Subcutaneous adipose tissue (tissue), 4 donors: Measurements from ENCODE around the gene RADIL. TPM values are rescaled to one million over a fixed set of nuclear protein-coding genes. Genes with fewer than 3 reads are reported as not detected.

Source experiments
- total RNA-seq, 4 donors: library from RNA; depleted of rRNA; stranded (reverse); fragments of >200 nt; gene quantifications; one replicate each; pipeline ENCODE4 v1.1.0, GENCODE V29; 2016
- TF ChIP-seq, protein P1 (sequence below): fragments of 450-650 bp; IDR thresholded peaks from one replicate; pipeline ENCODE4 v1.5.1; 2016; ENCODE audit warnings: low read depth, mild to moderate bottlenecking, control low read depth, antibody characterized with exemption, moderate library complexity

RADIL gene
- total RNA-seq, 4 donors from 2014 or later = 5.4 to 7.7 (median 6.3) TPM

DNA sequence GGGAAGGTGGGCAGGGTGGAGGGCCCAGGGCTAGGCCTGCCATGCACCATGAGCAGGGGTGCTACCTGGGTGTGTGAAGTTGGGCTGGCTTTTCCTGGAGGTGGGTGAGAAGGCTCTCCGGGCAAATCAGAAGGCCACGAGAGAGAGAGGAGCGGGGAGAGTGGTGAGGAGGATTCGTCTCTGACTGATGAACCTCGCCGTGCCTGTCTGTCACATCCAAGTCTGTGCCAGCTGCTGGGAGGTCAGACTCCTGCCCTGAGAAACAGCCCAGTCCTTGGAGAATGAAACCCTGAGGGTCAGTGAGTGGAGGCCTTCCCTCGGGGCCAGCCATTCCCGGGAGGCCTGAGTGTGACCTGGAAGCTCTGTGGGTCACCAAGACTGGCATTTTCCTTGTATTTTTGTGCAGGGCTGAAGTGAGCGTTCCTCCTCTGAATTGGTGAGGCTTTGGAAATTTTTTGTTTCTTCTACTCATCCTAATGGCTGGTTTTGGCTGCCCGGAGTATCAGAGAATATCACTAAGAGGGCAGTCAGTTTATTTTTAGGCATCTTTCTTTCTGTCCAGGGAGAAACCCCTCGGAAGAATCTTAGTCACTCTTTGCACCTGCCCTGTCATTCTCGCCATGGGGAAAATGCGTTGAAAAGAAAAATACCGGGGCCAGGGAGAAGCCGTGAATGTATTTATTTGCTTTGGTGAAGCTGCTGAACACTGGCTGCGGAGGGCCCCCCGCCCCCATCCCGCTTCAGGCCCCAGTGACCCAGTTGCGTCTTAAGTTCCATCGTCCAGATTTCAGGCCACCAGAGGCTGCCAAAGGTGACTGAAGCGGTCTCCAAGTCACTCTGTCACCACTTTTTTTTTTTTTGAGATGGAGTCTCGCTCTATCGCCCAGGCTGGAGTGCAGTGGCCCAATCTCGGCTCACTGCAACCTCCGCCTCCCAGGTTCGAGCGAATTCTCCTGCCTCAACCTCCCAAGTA, 114.6 kb downstream of the RADIL start:
- TF ChIP-seq, protein P1, sequence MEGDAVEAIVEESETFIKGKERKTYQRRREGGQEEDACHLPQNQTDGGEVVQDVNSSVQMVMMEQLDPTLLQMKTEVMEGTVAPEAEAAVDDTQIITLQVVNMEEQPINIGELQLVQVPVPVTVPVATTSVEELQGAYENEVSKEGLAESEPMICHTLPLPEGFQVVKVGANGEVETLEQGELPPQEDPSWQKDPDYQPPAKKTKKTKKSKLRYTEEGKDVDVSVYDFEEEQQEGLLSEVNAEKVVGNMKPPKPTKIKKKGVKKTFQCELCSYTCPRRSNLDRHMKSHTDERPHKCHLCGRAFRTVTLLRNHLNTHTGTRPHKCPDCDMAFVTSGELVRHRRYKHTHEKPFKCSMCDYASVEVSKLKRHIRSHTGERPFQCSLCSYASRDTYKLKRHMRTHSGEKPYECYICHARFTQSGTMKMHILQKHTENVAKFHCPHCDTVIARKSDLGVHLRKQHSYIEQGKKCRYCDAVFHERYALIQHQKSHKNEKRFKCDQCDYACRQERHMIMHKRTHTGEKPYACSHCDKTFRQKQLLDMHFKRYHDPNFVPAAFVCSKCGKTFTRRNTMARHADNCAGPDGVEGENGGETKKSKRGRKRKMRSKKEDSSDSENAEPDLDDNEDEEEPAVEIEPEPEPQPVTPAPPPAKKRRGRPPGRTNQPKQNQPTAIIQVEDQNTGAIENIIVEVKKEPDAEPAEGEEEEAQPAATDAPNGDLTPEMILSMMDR = no peak

DNA sequence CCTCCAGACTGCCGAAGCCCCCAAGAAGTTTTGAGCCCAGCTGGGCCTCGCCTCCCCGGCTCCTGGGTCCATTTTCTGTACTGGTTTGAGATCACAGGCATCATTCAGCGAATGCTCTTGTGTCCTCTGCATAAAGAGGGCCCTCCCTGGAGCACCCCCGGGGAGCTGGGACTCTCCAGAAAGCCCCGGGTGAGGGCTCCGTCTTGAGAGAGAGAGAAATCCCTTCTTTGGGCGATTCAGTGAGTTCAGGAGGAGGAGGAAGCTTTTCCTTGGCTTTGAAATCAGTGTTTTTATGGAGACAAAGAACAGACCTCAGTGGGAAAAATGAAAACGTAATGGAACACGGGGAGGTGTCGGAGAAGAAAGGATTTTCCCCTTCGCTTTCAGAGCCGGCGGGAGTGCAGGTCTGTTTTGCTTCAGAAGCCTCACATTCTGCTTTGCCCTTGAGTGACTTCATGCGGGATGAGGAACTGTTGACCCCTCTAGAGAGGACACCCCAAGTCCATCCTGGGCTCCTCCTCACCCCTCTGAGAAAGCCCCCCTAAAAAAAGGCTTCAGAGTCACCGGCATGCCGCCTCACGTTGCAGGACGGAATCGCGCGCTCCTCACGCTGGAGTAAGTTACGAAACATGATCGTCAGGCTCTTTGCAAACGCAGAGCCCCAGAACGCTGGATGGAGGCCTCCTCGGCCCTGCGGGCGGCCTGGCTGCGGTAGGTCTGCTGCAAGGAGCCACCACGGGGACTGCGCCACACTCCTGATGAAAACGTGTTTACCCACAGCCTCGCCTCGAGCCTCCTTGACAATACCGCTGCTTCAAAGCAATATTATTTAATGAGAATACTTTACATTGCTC, 116.6 kb downstream of the RADIL start:
- TF ChIP-seq, protein P1 = no peak

DNA sequence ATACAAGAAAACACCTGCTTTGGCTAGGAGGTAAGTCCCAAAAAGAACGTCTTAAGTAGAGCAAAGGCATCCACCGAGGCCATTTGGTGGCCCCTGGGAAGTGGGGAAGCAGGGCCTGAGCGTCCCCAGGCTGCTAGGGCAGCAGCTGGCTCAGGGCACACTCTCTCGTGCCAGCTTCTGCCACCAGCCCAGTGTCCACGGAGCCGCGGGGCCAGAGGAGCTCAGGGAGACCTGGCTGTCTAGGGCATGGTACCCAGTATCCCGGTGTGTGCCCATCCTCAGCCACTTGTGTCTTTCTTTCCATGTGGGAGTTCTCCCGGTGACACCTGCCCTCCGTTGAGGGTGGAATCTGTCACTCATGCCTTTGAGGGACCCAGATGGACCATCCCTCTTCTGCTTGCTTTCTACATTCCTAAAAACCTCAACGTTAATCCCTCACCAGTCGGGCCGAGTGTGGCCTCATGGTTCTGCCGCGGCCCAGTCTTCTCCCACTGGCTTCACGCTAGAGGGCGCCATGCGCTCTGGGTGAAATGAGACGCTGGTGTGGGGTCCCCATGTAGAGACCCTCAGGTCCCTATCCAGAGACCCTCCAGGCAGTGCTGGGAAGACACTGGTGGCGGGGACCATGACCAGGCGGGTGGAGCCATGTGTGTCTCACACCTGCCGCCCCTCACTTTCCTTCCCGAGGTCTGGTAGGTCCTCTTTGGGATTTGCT, 117.6 kb downstream of the RADIL start:
- TF ChIP-seq, protein P1 = no peak

DNA sequence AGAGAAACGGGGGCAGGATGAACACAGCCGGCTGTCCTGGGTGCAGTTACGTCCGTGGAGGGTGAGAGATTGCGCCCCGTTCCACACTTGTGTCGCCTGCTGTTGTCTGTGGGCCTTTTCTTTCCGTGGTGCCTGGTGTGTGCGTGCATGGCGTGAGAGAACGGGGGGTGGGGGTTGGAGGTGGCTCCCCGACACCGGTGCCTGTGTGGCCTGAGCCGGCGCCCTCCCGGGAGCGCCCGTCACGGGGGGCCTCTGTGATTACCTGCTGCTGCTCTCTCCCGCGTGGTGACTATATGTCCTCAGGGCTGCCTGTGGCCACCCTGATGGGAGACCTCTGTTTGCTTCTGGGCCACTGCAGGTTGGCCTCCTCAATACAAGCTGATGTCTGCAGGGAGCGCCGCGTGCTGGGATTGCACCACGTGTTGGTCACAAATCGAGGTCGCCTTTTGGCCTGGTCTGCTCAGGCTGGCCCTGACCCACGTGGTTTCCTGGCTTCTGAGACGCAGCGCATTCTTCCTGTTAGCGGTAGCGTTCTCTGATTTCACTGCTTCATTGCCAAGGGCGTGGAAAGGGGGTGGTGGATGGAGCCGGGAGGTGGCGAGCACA, 119.0 kb downstream of the RADIL start:
- TF ChIP-seq, protein P1 = no peak

DNA sequence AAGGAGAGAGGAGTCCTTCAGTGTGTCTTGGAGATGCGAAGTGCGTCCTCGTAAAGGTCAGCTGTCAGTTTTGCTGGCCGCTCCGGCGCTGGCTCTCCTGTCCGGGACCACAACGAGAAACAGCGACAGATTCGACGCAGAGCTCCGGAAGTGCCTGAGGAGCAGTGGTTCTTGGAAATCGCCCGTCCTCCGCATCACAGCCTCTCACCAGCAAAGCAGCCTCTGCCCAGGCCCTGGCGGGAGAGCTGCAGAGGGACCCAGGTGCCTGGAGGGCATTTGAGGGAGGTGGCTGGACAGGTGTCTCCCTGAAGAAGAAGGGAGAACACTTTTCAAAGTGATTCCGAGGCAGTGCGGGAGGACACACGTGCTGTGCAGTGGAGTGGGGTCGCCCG, 119.7 kb downstream of the RADIL start:
- TF ChIP-seq, protein P1 = no peak

DNA sequence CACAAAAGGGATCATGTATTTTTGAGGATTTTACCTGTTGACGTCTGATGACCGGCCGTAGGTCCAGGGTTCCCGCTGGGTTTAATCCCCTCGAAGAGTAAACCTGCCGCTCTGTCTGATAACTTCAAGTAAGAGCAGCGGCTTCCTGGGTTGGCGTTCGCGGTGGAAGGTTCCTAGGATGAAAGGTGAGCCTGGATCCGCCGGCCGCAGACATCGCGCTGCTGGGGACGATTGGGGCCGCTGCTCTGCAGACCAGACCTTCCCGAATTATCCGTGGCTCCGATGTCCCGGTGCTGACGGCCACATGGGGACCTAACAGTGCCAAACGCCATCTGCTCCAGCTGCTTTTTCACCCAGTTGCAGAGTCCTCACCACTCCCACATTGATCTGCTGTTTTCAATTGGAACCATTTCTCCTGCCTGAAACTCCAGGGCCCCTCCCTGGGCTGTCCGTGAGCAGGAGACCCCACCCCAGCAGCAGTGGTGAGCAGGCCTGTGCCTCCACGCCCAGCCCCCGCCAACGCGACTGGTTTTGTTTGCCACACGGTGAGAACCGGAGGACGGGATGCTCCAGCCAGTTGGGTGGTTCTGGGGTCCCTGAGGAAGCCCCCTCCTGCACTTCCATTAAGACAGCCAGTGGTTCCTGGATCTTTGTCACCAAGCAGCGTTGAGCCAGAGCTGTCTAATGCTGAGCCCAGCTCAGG, 120.3 kb downstream of the RADIL start:
- TF ChIP-seq, protein P1 = no peak
